CD4-positive, alpha-beta T cell treated with Interleukin-12 subunit alpha and Interleukin-12 subunit beta, for 1 hour (primary cell): ENCODE results near the gene GJC2.

Experiments used
- DNase-seq: peaks from one replicate; pipeline ENCODE4 v3.0.0-alpha.2; 2020

GJC2 gene

DNA sequence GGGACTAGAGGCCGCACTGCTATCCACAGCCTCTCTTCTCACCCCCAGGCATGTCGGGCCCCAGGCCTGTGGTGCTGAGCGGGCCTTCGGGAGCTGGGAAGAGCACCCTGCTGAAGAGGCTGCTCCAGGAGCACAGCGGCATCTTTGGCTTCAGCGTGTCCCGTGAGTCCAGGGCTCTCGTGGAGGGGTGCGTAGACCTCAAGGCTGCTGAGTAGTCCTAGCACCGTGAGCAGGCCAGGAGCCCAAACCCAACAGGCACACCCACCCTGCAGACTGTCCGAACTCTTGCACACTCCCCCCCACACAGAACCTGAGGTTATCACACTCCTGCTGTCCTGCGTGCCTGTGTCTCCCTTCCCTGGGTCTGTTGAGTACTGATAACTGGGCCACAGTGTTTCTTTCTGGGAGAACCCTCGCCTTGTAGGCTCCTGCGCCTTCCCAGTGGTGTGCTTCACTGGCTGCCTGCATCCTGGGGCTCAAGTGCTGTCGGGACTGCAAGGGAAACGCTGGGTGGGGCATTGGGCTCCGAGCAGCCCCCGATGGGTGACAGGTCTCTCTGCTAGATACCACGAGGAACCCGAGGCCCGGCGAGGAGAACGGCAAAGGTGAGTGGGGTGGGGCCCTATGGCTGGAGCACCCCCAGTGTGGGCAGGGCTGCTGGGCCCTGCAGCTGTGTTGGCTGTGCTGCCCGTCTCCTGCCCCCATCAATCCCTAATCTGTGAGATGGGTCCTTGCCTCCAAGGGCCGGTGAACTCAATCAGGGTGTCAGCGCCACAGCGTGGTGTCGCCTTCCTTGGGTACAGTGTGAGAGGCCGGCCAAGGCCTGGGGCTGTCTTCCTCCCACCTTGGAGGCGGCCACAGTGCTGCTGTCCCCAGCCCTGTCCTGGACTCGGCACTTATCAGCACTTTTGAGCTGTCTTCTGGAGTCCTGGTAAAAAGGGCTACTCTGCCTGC lies 4.0 kb upstream of the GJC2 start:
- DNase-seq = no peak

DNA sequence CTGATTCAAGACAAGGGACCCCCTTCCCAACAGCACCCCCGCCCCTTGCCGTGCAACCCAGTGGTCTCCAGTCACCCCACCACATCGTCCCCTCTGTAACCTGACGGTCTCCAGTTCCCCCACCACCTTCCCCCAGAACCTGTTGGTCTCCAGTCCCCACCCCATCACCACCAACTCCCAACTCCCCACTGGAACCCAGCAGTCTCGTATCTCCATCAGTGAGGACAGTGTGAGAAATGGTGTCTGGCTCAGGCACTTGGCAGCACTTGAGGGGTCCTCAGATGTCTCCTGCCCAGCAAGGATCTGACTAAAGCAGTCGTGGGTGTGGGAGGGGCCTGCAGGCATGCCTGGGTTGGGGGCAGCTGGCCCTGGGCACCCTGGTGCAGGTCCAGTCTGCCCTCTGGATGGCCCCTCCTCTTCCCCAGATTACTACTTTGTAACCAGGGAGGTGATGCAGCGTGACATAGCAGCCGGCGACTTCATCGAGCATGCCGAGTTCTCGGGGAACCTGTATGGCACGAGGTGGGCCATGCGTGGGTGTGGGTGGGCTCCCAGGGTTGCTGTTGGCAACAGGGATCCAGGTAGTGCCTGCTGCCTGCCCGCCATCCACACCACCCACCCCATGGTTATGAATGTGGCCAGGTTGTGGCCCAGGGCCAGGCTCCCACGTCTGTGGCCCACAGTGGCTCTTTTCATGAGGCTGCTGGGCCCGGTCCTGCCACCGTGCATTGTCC lies 3.1 kb upstream of the GJC2 start:
- DNase-seq = no peak

DNA sequence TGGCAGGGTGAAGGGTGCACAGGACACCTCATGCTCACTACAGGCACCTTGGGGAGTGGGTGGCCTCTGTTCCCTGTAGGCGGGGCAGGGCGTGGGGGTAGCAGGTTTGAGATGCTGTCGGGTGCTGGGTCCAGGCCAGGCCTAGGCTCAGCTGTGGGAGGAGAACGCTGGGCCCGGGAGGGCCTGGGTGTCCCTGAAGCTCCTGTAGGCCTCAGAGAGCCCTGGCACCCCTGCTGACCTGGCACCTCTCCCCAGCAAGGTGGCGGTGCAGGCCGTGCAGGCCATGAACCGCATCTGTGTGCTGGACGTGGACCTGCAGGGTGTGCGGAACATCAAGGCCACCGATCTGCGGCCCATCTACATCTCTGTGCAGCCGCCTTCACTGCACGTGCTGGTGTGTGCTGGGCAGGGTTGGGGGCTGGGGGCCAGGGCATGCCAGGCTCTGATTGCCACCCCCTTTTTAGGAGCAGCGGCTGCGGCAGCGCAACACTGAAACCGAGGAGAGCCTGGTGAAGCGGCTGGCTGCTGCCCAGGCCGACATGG lies 2.5 kb upstream of the GJC2 start:
- no peak for DNase-seq

- no peak for DNase-seq
Observed at GRCh38 chr1:228147768-228148167, 2.0 kb upstream of the GJC2 start.

- no peak for DNase-seq
Observed at GRCh38 chr1:228148196-228148861, 1.4 kb upstream of the GJC2 start.

DNA sequence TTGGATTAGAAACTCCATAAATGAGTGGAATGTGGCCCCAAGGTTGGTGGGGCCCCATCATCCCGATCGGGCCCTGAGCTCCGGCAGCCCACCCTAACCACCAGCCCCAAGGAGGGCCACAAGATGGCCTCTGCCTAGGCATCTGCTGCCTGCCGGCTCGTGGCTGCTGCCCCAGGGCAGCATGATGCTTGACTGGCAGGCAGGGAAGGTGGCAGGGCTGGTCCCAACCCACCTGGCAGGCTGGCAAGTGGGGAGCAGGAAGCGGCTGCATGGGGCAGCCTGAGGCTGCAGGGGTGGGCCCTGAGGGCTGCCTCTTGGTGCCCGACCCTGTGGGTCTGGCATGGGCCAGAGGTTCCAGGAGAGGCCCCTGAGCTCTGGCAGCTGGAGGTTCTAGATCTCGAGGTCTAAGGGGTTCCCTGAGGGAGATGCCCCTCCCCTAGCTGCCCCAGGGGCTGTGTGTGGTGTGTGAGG lies 760 bp upstream of the GJC2 start:
- no peak for DNase-seq

GRCh38 chr1:228150120-228150460 lies 360 bp downstream of the GJC2 start:
- DNase-seq = no peak

DNA sequence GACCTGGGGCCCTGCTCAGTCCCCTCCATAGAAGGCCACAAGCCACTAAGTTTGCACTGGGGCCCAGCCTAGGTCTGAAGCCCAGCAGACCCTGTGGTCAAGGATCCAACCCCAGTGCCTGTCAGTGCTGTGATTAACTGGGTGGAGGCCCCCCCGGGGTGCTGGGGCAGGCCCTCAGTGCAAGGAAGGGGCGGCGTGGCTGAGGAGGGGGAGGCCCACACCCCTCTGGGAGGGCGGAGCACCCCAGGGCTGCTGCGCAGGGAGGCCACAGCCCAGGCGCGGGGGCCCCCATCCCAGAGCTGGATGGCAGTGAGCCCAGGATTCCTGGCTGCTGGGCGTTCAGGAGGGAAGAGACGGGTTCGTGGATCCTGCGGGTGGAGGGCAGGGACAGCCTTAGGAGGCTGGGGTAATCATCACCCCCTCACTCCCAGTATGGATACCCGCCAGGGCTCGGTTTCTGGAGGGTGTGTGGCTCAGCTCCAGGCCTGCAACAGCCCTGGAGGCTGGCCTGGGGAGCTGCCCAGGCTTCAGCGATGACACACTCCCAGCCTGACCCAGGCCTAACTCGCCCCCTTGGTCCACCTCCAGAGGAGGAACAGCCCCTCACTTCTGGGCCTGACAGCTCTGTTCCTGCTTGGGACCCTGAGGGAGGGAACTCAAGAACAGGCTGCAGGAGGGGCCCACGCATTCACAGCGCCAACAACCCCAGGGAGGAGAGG lies 890 bp downstream of the GJC2 start:
- DNase-seq = no peak

DNA sequence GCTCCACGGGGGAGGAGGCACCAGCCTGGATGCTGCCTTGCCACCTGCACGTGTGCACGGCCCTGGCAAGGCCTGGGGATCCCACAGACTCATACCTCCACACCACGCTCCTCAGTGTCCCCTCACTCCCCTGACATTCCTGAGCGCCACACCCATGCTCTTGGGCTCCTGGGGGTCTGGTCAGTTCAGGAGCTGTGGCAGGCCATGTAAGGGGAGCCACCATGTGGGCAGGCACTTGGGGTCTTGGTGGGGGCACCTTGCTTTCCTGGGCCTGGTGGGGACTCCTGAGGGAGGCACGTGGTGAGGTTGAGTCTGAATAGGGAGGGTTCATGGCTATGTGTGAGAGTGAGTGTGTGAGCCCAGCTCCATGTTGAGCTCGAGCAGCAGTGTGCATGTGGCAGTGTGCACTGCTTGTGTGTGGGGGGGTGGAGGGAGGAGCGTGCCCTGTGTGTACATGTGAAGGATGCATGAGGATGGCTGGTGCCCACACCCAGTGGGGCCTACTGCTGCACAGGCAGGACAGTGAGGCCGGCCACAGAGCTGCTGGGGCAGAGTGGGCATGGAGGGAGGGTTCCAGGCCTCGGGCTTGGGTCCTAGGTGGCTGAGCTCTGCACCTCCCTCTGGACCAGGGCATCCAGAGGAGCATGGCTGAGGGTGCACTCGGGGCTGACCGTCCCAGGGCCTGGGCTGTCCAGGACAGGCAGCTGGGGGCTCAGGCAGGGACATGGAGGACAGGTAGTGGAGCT lies 1.6 kb downstream of the GJC2 start:
- DNase-seq = no peak

GRCh38 chr1:228152097-228152917 lies 2.6 kb downstream of the GJC2 start:
- DNase-seq = no peak

- DNase-seq = no peak
Observed at GRCh38 chr1:228152918-228153258, 3.2 kb downstream of the GJC2 start.

DNA sequence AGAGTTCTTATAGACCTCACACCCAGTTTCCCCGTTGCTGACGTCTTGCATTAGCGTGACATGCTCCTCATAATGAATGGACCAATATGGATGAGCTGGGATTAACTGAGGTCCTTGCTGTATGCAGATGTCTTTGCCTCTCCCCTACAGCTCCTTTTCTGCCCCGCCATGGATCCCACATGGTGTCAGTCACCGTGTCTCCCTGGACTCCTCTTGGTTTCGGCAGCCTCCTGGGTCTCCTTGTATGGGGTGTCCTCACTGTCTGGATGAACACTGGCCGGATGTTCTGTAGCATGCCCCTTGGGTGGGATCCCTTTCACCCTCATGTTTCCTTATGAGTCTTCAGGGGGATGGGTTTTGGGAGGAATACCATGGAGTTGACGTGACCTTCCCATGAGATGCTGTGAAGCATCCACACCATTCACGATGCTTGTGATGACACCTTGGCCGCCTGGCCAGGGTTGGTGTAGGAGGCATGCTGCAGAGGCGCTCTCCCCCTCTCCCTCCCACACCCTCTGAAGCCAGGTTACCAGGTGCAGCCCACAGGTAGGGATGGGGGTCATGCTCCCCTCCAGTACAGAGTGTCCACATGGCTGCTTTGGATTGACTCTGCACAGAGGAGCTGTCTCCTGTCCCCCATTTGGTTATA lies 4.4 kb downstream of the GJC2 start:
- DNase-seq = no peak

DNA sequence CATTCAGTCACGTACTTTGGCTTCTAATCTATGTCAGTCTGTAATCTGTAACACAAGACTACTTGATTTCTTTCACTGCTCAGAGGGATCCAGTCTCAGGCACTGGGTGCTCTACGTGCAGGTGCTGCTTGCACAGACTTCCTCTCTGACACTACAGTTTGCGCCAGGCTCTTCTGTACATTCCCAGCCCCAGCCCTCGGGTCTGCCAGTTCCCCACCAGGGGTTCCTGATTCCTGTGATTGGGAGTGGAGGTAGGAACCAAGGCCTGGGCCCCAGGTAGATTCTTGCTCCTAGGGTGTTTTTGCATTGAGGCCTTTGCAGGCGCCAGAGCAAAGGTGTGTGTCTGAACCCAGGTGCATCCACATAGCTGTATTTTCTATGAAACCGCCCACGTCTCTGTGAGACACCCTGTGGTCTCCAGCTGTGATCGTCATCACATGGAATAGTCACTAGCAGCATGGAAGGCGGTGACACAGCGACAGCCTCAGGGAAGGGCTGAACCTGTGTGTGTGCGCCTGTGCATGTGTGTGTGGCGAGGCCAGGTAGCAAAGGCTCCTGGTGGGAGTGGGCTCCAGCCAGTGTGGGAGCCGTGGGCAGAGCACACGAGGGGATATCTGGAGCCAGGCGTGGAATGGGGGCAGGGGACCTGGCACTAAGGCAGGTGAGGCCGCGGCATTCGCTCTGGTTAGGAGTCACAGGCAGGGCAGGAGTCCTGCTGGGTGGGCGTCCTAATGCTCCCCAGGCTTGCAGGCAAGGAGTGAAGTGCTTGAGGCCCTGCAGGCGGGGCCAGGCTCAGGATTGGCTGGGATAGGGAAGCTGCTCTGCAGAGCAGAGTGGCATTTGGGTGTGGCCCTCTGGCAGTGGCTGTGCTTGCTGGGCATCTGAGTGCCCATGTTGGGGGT lies 5.2 kb downstream of the GJC2 start:
- no peak for DNase-seq

DNA sequence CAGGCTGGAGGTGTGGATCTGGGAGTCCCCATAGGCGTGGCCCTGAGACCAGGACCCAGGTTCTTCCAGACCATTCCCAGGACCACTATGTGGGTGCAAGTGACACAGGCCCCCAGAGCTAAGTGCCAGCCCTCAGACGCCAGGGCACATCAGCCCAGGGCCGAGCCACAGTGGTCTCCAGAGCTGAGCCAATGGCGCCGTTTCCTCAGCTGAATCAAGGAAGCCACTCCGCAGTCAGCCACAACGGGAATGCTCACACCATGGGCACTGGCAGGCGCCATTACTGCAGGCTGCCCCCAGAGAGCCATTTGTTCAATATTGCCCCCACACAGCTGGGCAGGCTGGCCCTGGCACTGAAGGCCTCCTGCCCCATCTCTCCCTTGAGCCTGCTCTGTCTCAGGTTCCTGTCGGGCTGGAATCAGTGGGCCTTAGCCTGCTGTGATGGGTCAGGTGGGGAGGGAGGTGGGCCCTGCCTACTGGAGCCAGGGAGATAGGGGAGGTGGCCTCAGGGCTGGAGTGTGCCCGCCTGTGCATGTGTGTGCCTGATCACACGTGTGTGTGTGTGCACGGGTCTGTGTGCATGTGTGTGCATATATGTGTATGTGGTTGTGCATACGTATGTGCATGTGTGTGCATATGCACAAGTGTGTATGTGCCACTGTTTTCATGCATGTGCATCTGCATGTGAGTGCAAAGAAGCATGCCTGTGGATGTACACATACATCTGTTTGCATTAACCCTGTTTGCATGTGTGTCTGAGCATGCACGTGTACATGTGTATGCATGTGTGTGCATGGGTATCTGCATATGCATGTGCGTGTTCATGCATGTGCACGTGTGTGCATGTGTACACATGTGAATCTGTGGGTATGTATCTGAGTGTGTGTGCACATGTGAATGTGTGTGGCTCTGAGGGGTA lies 6.1 kb downstream of the GJC2 start:
- DNase-seq = no peak

DNA sequence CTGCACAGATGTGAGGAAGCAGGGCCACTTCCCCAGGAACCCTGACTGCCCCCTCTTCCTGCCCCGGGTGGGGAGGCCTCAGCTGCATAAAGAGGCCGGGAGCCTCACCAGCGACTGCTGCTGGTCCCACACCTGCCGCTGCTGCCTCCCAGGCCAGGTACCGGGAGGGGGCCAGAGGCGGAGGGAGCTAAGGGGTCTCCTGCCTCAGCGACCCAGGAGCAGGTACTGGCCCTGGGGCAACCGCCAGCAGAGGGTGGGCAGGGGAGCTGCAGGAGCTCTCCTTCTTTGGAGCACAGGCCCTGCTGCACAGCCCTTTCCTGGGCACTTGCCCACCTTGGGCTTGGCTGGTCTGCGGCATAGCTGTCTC lies 6.8 kb downstream of the GJC2 start:
- no peak for DNase-seq

DNA sequence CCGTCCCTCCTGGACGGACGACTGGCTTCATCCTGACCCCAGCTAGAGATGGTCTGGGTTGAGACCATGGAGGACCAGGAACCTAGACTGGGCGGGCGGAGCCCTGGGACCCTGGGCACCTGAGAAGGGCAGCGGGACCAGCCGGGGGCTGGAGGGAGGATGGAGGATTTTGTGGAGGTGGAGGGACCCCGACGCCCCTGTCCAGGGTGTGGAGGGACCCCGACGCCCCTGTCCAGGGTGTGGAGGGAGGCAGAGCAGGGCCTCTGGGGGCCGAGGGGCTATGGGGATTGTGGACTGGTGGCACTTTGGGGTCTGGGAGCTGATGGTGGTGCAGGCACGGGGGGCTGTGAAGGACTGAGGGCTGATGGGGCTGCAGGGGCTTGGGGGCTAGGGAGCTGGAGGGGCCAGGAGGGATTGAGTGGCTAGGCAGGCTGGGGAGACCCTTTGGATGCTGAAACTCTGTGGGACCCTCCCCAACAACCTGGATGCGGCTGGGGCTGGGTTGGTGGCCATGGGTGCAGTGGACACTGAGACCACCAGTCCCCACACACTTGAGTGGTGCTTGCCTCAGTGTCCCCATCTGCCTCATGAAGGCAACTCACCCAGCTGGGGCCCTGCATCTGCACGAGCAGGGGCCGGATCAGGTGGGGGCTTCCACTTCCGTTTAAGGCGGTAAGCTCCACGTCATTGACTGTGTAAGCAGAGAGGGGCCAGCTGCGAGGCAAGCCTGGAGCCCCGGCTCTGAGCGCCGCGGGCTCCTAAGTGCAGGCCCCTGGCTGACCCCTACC lies 7.4 kb downstream of the GJC2 start:
- DNase-seq = no peak

GRCh38 chr1:228157729-228158126 lies 8.0 kb downstream of the GJC2 start:
- no peak for DNase-seq
